Iris pigment epithelial cell (primary cell): ENCODE results near the gene PLPP3.

Experiments
- DNase-seq: peaks from one replicate; pipeline ENCODE4 v3.0.0-alpha.2; 2011; ENCODE audit warnings: low read depth

PLPP3 gene

DNA sequence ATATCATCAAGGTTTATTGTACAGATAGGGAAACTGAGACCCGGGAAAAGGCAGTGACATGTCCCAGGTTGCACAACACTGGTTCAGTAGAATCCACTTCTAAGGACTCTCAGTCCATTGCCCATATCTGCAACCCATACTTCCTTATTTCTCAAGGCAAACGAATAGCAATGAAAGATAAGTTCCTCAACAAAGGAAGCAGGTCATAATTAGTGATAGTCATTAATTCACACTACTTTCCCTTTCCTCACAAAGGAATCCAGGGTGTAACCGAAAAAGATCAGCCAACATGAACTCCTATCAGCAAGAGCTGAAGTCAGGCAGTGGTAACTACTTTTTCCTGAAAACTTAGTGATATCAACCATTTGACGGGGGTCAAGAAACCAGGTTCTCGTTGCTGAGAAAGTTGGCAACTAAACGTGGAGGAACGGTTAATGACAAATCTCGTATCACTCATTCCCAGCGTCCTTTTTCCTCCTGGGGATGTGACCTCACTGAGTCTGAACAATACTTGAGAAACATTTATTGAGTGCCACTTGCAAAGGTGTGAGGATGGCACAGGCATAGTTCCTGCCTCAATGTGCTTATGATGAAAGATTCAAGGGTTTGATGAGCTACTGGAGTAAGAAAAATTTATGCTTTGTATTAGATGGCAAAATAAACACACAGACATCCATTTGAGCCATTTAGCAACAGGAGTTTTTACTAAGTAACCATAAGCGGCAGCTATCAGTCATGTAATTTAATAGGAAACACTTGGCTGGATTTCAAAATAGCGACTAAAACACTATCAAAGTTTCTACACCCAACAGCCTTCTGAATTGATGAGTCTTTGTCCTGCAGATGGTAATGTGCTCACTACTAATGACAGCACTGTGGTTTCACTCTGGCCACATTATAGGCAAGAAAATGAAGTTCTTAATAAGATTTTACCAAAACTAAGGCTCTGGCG is 82.3 kb downstream of the PLPP3 start:
- no peak for DNase-seq

DNA sequence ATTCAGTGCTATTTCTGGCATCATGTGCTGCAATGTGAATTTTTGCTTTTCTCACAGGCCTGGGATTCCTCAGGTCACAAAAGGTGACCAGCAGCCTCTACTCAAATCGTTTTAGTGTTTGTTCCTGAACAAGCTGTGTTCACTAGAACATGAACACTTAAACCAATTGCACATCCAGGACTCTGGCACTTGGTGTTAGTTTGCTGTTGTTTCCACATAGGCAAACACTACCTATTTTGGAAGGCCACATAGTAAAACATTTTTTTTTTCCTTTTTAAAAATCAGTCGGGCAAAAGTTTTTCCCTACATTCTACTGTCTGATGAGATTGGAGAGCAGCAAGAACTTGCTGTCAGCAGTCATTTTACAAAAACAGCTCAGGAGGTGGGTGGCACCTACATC is 83.2 kb downstream of the PLPP3 start:
- no peak for DNase-seq

DNA sequence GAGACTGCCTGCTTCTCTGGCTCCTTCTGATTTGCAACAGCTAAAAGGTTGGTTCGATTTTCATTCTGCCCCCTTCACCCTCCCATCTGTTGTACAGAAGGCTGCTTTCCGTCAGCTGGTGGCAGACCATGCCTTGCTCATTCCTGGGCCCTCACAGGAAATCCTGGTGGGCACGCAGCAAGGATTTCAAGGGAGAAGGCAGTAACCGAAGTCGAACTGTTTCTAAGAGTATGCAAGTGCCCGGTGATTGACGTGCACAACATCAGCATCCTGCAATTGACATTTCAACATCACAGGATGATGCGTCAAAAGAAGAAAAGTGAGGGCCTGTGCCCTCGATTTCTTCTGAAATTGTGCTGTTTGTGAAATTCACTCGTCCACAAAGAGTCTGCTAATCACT is 83.8 kb downstream of the PLPP3 start:
- no peak for DNase-seq

DNA sequence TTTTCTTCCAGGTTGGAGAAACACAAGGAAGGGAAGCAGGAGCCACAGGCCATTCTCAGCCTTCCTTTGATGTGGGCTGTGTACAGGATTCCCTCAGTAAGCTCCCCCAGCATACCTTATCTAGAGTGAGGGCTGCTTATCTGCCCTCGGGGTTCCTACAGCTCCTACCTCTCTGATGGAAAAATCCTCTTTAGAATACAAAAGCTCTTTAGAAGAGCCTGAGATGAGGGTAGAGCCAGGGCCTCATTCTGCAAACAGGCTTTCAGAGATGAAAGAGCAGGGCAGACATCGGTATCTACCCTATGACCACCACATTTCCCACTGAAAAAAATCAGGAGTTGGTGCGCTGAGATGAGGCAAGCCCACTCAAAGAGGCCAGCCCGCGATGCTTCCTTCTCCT is 85.1 kb downstream of the PLPP3 start:
- no peak for DNase-seq

DNA sequence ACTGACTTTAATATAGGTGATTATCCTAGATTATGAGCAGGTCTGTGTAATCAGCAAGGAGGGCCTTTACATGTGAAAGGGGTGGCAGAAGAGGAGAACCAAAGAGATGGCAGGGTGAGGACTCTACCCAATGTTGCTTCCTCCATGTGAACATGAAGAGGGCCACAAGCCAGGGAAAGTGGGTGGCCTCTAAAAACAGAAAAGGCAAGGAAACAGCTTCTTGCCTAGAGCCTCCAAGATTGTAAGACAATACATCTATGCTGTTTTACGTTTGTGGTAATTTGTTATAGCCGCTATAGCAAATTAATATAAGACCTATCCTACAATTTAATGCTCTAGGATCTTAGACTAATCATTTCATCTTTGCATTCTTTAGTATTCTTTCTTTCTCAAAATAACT is 85.5 kb downstream of the PLPP3 start:
- no peak for DNase-seq

DNA sequence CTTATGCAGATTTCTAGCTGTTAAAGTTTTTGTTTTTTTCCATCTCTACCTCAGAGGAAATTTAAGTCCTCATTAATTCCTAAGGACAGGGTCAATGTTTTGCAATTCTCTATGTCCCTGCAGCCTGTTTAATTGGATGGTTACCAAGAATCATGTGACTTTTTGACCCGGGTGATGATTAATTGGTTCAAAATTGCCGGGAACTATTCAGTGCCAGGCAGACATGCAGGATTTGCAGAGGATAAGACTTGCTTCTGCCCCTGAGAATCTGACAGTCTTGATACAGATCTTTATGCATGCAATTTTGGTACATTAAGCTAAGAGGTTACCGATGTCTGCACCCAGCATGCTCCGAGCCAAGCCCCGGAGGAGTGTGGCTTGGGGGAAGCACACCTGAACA is 87.9 kb downstream of the PLPP3 start:
- peak; percentile 69 for DNase-seq

DNA sequence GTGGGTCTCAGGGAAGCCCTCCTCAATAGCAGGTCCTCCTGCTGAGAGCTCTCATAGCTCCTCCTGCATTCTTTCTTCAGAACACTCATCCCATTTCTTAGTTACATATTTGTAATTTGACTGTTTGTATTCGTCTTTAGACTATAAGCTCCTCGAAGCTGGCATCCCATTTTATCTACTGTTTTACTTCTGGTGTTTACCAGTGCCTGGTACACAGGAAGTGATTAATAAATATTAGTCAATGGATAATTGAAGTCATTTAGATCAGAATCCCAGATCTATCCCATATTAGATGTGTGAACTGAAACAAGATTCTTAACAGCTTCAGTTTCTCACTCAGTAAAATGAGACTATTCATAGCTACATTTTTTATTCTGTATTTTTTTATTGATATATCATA is 88.7 kb downstream of the PLPP3 start:
- DNase-seq: no peak

DNA sequence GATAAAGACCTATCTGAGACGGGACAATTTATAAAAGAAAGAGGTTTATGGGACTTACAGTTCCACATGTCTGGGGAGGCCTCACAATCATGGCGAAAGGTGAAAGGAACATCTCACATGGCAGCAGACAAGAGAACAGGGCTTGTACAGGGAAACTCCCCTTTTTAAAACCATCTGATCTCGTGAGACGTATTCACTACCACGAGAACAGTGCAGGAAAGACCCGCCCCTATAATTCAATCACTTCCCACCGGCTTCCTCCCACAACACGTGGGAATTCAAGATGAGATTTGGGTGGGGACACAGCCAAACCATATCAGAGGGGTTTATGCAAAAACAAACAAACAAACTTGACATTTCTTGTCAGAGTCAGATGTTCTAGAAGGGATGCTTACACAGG is 89.7 kb downstream of the PLPP3 start:
- DNase-seq: no peak

DNA sequence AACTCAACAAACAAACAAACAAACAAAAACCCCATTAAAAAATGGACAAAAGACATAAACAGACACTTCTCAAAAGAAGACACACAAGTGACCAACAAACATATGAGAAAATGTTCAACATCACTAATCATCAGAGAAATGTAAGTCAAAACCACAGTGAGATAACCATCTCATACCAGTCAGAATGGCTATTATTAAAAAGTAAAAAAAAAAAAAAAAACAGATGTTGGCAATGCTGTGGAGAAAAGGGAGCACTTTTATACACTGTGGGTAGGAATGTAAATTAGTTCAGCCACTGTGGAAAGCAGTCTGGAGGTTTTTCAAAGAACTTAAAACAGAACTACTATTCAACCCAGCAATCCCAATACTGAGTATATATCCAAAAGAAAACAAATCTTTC is 94.7 kb downstream of the PLPP3 start:
- DNase-seq: no peak

DNA sequence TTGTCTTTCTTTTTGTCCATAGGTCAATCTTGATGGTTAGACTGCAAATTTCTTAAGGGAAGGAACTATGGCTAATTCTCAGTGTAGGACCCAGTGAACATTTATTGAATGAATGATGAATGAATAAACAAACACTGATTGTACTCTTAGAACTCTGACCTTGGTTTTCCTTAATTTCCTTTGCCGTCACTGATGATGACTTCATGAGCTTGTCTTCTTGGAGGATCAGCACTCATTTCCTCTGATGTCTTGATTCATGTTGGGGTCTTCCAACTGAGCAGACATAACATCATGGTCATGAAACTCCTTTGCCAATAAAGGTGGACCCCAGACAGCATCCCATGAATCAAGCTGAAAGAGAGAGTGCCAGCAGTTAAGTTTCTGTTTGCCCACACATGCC is 96.3 kb downstream of the PLPP3 start:
- no peak for DNase-seq

DNA sequence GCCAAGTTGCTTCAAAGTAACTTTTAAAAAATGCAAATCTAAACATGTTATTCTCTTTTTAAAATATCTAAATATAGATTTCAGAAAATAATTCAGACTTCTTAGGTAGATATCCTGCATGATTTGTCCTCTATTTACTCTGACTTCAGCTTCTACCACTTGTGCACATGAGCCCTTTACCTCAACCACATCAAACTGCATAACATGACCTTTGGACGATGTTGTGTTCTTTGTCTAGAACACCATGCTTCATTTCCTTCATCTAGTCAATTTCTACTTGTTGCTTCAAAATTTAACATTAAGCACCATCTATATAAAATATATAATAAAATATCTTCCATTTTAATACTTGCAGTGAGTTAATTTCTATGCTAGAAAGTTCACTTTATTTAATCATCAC is 96.9 kb downstream of the PLPP3 start:
- no peak for DNase-seq

DNA sequence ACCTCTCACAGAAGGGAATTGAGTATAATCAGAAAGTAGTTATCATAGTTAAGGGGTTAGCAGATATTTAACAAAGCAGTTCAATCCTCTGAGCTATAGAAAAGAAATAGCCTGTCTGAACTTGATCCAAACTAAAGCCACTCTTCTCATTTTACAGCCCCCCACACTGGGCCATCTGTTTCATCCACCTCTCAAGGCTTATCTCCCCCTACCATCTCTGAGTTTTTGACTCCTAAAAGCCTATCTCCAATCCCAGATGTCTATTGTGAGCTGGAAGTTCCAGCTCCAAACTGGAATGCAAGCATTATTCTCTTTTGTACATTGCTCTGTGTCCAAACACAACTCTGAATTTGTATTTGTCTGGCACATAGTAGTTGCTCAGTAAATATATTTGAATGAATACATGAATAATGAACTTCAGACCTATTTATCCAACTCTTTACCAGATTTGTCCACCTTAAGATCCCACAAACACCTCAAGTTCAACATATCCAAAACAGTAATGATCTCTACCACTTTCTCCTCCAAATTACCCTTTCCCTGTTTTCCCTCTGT is 98.1 kb downstream of the PLPP3 start:
- DNase-seq: no peak

DNA sequence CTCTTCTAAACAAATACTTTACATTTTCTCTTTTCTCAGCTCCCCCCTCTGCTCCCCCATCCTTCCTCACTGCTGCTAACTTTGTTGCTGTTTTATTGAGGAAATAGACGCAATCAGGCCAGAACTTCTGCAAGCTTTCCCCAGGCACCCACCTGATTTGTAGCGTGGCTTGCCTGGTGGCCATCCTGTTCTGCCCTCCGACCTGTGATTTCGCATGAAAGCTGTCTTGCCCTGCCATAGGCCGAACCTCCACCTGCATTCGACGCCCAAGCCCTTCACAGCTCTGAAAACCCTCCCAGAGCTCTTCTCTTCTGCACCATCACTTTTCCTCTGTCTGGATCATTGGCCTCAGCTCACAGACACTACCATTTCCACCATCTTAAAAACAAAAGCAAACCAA is 100.6 kb downstream of the PLPP3 start:
- DNase-seq: no peak

DNA sequence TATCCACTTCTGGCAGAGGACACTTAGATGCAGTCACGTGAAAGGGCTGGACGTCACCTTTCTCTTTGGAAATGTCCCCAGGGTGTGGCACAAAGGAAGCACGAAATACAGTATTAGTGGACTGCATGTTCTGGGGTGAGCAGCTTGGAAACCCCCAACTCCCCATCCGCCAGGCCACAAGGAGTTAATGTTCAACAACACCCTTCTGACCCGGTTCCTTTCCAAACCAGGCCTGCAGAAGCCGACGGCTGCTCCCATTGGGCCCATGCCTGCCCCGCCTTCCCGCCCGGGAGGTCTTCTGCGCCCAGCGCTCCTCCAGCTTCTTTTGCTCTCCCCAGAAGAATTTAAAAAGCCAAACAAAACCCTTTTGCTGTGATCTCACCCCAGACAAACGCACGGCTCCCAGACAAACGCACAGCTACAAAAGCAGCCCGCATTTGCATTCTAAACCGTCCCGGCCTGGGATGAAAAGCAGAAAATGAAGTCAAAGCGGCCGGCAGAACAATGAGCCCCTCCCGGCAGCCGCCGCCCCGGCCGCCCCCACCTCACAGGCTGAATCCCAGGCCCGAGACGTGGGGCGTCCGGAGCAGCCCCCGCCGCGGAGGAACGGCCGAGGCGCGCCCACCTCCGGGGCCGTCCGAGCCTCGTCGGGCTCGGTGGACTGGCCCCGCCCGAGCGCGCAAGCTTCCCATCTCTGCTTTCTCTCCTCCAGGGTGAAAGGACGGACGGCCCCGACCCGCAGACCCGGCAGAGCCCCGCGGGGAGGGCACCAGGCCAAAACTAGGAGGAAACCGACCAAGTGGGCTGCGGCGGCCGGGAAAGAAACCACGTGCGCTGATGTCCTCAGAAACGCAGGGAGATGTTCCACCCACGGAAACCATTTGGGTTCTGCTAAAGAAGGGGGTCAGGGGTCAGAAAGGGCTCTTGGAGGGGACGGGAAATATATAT is 101.9 kb downstream of the PLPP3 start:
- DNase-seq: peak; percentile 75

DNA sequence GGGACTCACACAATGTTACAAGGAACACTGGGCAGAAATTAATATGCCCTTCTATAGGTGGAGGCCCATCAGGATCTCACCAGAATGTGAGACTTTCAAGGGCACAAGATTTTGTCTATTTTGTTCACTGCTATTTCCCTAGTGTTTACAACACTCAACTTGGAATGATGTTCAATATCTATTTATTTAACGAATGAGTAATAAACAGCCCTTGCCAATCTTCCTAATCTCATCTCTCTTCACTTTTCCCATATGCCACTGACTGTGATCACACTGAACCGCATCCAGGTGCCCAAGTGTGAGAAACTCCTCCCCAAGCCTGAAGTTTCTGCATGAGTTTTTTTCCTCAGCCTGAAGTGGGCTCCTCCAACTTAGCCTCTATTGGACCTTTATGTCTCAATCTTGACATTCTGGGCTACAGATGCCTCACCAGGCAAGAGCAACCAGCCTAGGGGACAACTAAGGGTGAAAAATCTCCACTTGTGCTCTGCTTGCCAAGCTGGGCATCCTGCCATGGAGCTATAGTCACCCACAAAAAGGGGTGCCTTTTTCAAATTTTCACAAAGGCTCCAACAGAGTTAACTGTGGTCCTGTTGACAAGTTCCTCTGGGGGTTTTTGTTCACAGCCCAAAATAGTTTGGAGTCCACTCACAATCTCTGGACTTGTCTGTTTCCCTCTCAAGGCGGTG is 105.6 kb downstream of the PLPP3 start:
- DNase-seq: no peak

DNA sequence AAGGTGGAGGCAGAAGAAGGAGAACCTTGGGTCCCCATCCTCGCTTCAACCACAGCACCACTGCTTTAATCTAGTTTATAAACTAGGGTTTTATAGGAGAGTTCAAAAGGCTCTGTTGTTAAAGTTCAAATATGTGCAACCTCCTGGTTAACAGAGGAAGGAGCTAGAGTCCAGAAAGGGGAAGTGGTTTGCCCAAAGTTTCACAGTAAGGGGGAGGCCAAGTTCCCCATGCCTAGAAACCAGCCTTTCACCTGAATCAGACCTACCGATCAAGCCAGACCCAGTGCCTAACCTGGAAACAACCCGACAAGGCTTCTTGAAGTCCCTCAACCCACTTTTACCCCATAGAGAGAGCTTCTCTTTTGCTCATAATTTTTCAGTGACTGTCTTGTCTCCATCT is 106.5 kb downstream of the PLPP3 start:
- DNase-seq: no peak

DNA sequence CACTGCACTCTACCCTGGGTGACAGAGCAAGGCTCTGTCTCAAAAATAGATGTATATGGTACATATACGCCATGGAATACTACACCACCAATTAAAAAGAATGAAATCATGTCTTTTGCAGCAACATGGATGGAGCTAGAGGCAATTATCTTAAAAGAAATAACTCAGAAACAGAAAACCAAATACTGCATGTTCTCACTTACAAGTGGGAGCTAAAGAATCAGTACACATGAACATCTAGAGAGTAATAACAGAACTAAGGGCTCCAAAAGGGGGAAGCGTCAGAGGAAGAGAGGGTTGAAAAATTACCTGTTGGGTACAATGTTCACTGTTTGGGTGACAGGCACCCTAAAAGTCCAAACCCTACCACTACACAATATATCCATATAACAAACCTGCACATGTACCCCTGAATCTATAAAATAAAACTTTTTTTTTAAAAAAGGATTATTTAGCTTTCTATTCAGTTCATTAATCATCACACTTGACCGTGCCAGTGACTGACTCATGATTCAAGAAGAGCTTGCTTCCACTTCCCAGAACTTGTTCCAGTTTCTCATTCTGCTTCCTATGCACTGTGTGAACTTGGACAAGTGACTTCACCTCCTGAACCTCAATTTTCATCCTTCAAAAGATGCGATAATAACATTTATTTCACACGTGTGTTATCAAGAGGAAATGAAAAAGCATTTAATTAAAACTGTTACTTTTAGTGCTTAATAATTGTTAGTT is 109.6 kb downstream of the PLPP3 start:
- DNase-seq: peak; percentile 69

DNA sequence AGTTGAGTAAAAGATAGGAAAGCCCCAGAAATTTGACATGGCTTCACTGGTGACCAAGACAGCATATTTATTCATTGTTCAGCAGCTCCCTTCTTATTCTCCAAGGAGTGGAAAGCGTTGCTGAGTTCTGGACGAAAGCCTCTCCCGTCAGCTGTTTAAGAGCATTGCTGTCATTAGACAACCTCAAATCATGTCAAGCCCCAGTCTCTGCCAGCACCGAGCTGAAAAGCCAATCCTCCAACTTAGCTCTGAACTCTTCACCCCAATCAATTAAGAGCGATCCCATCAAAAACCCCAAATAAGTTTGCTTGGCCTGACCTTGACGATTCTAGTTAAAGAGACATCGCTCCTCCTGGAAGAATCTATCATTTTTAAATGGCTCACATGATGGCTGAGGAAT is 110.8 kb downstream of the PLPP3 start:
- no peak for DNase-seq

DNA sequence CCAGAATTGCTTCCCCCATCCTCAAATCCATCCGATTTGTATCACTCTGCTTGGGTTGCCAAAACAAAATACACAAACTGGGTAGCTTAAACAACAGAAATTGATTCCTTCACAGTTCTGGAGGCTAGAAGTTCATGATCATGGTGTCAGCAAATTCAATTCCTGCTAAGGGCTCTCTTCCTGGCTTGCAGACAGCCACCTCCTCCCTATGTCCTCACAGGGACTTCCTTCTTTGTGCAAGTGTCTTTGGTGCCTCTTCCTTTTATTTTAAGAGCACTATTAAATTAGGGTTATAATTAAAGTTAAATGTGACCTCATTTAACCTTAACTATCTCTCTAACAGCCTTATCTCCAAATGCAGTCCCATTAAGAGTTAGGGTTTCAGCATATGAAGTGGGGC is 112.8 kb downstream of the PLPP3 start:
- DNase-seq: no peak

DNA sequence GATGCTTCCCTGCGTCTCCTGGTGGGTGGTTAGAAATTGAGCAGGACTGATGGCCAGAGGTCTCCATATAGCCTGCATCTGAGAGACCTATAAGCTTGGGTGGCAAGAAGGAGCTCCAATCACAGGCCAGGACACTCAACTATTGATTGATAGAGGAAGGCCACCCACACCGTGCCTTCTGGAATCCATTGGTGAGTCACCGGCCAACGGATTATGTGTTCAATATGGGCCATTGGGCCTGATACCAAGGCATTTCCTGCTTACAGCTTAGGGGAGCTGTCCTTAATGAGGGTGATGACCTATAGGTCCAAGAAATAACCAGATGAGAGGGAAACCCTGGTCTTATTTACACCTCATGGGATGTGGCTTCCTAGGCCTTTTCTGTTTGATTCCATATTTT is 115.1 kb downstream of the PLPP3 start:
- DNase-seq: no peak

DNA sequence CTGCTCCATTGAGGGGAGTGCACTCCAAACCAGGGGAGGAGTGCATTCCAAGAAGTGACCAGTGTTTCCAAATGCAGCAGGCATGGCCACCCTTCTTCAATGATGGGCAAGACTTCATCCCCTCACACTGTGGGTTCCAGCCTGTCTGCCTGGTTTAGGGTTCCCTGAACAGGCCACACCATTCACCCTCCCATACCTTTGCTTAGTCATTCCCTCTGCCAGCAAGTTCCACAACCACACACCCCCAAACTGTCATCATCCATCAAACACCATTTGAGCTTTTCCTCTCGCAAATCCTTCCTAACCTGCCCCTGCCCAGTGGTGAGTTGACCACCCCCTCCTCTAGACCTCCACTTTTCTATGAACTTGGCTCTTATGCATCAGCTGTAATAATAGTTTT is 116.0 kb downstream of the PLPP3 start:
- DNase-seq: no peak
